Fibroblast of mammary gland (primary cell): ENCODE results near the gene CATSPER4.

Source experiments
- DNase-seq: peaks from one replicate; pipeline ENCODE4 v3.0.0-alpha.2; 2010; ENCODE audit warnings: low read depth
- H3K4me3 ChIP-seq: 2 replicates; pipeline ENCODE4 v1.5.1; 2011; ENCODE audit warnings: low read depth, mild to moderate bottlenecking, low read length, moderate library complexity; ENCODE audit not compliant: control insufficient read depth
- CTCF ChIP-seq: conservative IDR thresholded peaks from 2 replicates; pipeline ENCODE4 v1.5.1; 2011; ENCODE audit warnings: low read depth, low read length, inconsistent platforms; ENCODE audit not compliant: control insufficient read depth, insufficient read depth

Gene CATSPER4

DNA sequence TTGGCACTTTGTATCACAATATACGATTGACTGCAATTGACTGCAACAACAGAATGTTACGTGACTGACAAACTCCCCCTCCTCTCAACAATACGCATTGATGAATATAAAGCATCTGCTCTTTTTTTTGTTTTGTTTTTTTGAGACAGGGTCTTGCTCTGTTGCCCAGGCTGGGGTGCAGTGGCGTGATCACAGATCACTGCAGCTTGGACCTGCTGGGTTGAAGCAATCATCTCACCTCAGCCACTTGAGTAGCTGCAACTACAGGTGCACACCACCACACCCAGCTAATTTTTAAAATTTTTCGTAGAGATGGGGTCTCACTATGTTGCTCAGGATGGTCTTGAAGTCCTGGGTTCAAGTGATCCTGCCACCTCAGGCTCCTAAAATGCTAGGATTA is 22.3 kb downstream of the CATSPER4 start:
- no peak overlapping the region for H3K4me3 ChIP-seq
- no peak for TF ChIP-seq CTCF
- no peak for DNase-seq

- H3K4me3 ChIP-seq: no peak overlapping the region
- TF ChIP-seq CTCF: no peak
- no peak for DNase-seq
These were observed 23.0 kb downstream of the CATSPER4 start for GRCh38 chr1:26213335-26213905.

GRCh38 chr1:26215246-26215645 is 24.8 kb downstream of the CATSPER4 start:
- TF ChIP-seq CTCF: no peak
- DNase-seq: no peak
- no peak overlapping the region for H3K4me3 ChIP-seq

- no peak for TF ChIP-seq CTCF
- H3K4me3 ChIP-seq: no peak overlapping the region
- no peak for DNase-seq
These were observed 28.6 kb downstream of the CATSPER4 start for GRCh38 chr1:26218906-26219494.

GRCh38 chr1:26220199-26220912 is 30.0 kb downstream of the CATSPER4 start:
- no peak for TF ChIP-seq CTCF
- DNase-seq: no peak

GRCh38 chr1:26221094-26221493 is 30.7 kb downstream of the CATSPER4 start:
- H3K4me3 ChIP-seq: no peak overlapping the region
- peak; percentile 23 for DNase-seq
- TF ChIP-seq CTCF: no peak

More at GRCh38 chr1:26220199-26220912, 30.0 kb downstream of the CATSPER4 start:
- H3K4me3 ChIP-seq: no peak overlapping the region
